NB4 (cell line): ENCODE measurements around the gene TTLL5.

Experiments used
- CTCF ChIP-seq: IDR thresholded peaks from one replicate; pipeline ENCODE4 v1.5.1; 2012; ENCODE audit warnings: low read depth, low read length
- MAX ChIP-seq: IDR thresholded peaks from 2 replicates; pipeline ENCODE4 v1.6.1; 2011; ENCODE audit warnings: low read depth, low read length

- TF ChIP-seq CTCF = no peak
- TF ChIP-seq MAX = no peak
These were observed 308.1 kb downstream of the TTLL5 start for GRCh38 chr14:75969126-75969525.
